Choroid plexus epithelial cell (primary cell): ENCODE results near the gene CDT1.

Experiments used
- DNase-seq: peaks from one replicate; pipeline ENCODE4 v3.0.0-alpha.2; 2010; ENCODE audit warnings: low read depth
- H3K4me3 ChIP-seq: 2 replicates; pipeline ENCODE4 v1.5.1; 2011; ENCODE audit warnings: low read depth, mild to moderate bottlenecking, control low read depth, low read length, moderate library complexity
- CTCF ChIP-seq: conservative IDR thresholded peaks from 2 replicates; pipeline ENCODE4 v1.5.1; 2011; ENCODE audit warnings: low read depth, mild to moderate bottlenecking, control low read depth, inconsistent platforms, low read length, moderate library complexity

Gene CDT1

GRCh38 chr16:88762941-88763340, 40.6 kb upstream of the CDT1 start:
- no peak overlapping the region for H3K4me3 ChIP-seq
- TF ChIP-seq CTCF: no peak
- DNase-seq: no peak

- no peak overlapping the region for H3K4me3 ChIP-seq
- no peak for TF ChIP-seq CTCF
- no peak for DNase-seq
These were observed 40.0 kb upstream of the CDT1 start for GRCh38 chr16:88763502-88764053.

DNA sequence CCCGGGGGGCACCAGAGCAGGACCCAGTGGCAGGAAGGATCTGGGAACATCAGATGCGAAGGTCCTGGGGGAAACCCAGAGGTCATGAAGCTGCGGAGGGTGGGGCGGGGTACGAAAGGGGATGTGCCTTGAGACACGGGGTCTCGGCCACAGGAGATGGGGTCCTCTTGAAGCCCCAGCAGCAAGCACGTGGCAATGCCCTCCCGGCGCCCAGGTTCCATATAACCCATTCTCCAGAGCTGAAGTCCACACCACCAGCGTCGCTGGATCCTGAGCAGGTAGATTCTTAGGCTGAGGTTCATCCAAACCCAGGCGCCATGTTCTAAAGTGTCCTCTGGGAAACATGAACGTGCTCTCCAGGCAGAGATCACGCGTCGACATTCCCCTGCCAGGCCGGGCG, 39.5 kb upstream of the CDT1 start:
- no peak overlapping the region for H3K4me3 ChIP-seq
- no peak for TF ChIP-seq CTCF
- no peak for DNase-seq

- no peak for TF ChIP-seq CTCF
- DNase-seq: no peak
- H3K4me3 ChIP-seq: no peak overlapping the region
These were observed 38.7 kb upstream of the CDT1 start for GRCh38 chr16:88764913-88765349.

- TF ChIP-seq CTCF: no peak
- no peak overlapping the region for H3K4me3 ChIP-seq
- no peak for DNase-seq
These were observed 36.6 kb upstream of the CDT1 start for GRCh38 chr16:88766975-88767374.

- DNase-seq: no peak
- no peak for TF ChIP-seq CTCF
- H3K4me3 ChIP-seq: no peak overlapping the region
These were observed 36.0 kb upstream of the CDT1 start for GRCh38 chr16:88767546-88768070.

DNA sequence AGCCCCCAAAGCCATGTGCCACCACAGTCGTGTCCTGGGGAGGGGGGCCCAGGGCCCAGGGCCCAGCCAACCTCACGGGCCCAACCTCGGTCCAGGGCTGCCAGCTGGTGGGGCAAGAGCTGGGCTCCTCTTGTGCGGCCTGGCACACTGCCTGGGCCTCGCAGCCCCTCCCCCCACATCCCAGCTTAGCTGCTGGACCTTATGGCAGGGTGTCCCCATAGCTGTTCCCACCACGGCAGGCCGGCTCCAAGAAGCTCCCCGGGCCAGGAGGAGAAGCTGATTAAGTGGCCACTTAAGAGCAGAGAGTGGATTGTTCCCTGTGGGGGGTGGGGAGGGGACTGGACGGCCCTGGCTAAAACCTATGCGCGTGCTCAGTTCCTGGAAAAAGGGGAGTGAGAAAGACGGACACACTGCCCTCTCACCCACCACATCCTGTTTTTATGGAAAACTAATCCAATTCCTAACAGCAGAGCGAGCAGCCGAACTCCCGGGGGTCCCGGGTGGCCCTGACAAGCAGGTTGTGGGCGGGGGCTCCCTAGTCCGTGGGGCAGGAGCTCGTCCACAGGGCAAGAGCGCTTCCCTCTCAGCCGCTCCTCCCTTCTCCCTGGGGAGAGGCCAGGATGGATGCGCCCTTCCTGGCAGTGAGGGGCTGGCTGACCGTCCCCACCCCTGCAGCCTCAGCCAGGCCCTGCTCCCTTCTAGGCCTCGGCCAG, 35.4 kb upstream of the CDT1 start:
- DNase-seq: peak; percentile 42
- no peak overlapping the region for H3K4me3 ChIP-seq
- TF ChIP-seq CTCF: no peak
